HL-60 (cell line): ENCODE results near the gene NTS.

Source experiments
- CTCF ChIP-seq: IDR thresholded peaks from one replicate; pipeline ENCODE4 v1.5.1; 2011; ENCODE audit warnings: low read length, control low read depth, inconsistent platforms; ENCODE audit not compliant: insufficient read depth
- GABPA ChIP-seq: IDR thresholded peaks from 2 replicates; pipeline ENCODE4 v1.6.1; 2012; ENCODE audit warnings: low read depth
- POLR2AphosphoS5 ChIP-seq: IDR thresholded peaks from 2 replicates; pipeline ENCODE4 v1.6.1; 2012; ENCODE audit warnings: low read depth
- TF ChIP-seq, protein P1 (sequence below): IDR thresholded peaks from 2 replicates; pipeline ENCODE4 v1.6.1; 2012; ENCODE audit warnings: low read depth; ENCODE audit not compliant: insufficient replicate concordance

DNA sequence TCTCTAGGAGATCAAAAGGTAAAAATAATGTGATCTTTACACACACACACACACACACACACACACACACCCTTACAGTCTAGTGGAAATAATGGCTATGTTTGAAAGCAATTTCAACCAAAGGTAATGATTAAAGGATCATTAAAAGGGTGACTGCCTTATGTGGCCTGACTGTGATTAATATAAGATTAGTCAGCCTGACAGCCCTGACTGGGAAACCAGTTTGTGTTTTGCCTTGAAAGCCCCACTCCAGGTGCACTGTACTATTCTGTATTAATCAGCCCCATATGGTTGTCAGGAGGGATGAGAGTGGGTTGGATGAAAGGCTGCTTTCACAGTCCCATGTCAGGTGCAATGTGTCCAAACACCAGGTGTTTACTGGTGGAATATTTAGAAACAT, 48.3 kb upstream of the NTS start:
- TF ChIP-seq CTCF (no peak), POLR2AphosphoS5 (no peak), GABPA (no peak)
- TF ChIP-seq, protein P1, sequence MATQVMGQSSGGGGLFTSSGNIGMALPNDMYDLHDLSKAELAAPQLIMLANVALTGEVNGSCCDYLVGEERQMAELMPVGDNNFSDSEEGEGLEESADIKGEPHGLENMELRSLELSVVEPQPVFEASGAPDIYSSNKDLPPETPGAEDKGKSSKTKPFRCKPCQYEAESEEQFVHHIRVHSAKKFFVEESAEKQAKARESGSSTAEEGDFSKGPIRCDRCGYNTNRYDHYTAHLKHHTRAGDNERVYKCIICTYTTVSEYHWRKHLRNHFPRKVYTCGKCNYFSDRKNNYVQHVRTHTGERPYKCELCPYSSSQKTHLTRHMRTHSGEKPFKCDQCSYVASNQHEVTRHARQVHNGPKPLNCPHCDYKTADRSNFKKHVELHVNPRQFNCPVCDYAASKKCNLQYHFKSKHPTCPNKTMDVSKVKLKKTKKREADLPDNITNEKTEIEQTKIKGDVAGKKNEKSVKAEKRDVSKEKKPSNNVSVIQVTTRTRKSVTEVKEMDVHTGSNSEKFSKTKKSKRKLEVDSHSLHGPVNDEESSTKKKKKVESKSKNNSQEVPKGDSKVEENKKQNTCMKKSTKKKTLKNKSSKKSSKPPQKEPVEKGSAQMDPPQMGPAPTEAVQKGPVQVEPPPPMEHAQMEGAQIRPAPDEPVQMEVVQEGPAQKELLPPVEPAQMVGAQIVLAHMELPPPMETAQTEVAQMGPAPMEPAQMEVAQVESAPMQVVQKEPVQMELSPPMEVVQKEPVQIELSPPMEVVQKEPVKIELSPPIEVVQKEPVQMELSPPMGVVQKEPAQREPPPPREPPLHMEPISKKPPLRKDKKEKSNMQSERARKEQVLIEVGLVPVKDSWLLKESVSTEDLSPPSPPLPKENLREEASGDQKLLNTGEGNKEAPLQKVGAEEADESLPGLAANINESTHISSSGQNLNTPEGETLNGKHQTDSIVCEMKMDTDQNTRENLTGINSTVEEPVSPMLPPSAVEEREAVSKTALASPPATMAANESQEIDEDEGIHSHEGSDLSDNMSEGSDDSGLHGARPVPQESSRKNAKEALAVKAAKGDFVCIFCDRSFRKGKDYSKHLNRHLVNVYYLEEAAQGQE = no peak
